Endothelial cell of umbilical vein (primary cell): ENCODE results near the gene PTPRD. TPM values are rescaled to one million over a fixed set of nuclear protein-coding genes. Genes with fewer than 3 reads are reported as not detected.

Experiments
- BruUV-seq: library from RNA; stranded (reverse); fragments of 400-500 nt; replicated peaks from 2 replicates; lab custom pipeline; 2021; lab: Mats Ljungman, UMichigan
- CTCF ChIA-PET: fragments of 300-600, 350-600 bp; sonication (Branson Sonifier 250); formaldehyde crosslinking; loops from one replicate; lab custom pipeline; 2021; ENCODE audit warnings: antibody characterized with exemption, inconsistent platforms; lab: Charles Lee
- POLR2A ChIA-PET: fragments of 300-600, 350-600 bp; sonication (Branson Sonifier 250); formaldehyde crosslinking; loops from one replicate; lab custom pipeline; 2021; ENCODE audit warnings: antibody characterized with exemption, inconsistent platforms; lab: Charles Lee
- DNase-seq: peaks from one replicate; pipeline ENCODE4 v3.0.0-alpha.2; 2011; ENCODE audit warnings: low read depth, low spot score
- FAIRE-seq: peaks from 2 replicates; lab custom pipeline; 2011; peaks lifted over from hg19 to GRCh38; lab: Jason Lieb, UNC
- H2AFZ ChIP-seq: 2 replicates; pipeline ENCODE4 v1.6.0; 2012; ENCODE audit warnings: low read depth, low read length, control low read depth, inconsistent platforms
- H3K27ac ChIP-seq: 2 replicates; pipeline ENCODE4 v1.5.1; 2011; ENCODE audit warnings: low read depth, mild to moderate bottlenecking, control low read depth, low read length, moderate library complexity; ENCODE audit not compliant: insufficient read depth
- H3K27me3 ChIP-seq, 2 experiments: 2 replicates each; pipeline versions ENCODE4 v1.6.0 to v1.6.1; 2011; ENCODE audit warnings: low read length in 2 of 2, mixed read lengths in 1 of 2; ENCODE audit not compliant: control insufficient read depth in 2 of 2, insufficient read depth in 2 of 2
- H3K36me3 ChIP-seq, 2 experiments: 2 replicates in 1 of 2; 3 replicates in 1 of 2; pipeline ENCODE4 v1.5.1; 2011; ENCODE audit warnings: low read length in 2 of 2, mild to moderate bottlenecking in 1 of 2, moderate library complexity in 1 of 2; ENCODE audit not compliant: control insufficient read depth in 2 of 2, insufficient read depth in 2 of 2; ENCODE audit errors: extremely low read depth in 1 of 2
- H3K4me1 ChIP-seq: 3 replicates; pipeline ENCODE4 v1.5.1; 2011; ENCODE audit warnings: mild to moderate bottlenecking, low read length; ENCODE audit not compliant: control insufficient read depth, insufficient read depth; ENCODE audit errors: extremely low read depth
- H3K4me2 ChIP-seq: 2 replicates; pipeline ENCODE4 v1.6.1; 2011; ENCODE audit warnings: low read length, control low read depth, mixed read lengths; ENCODE audit not compliant: insufficient read depth
- H3K4me3 ChIP-seq, 3 experiments: fragments of 200-600 bp in 1 of 3; sonication (generic), shearing (Covaris generic) in 1 of 3; replicated peaks in 1 of 3; 2 replicates each; pipeline ENCODE4 v1.5.1; 2011 to 2016; ENCODE audit warnings: control low read depth in 3 of 3, low read length in 3 of 3, mild to moderate bottlenecking in 2 of 3, inconsistent platforms in 1 of 3, low read depth in 1 of 3, moderate library complexity in 1 of 3; ENCODE audit not compliant: insufficient read depth in 1 of 3
- H3K79me2 ChIP-seq: 2 replicates; pipeline ENCODE4 v1.6.0; 2012; ENCODE audit warnings: low read length, inconsistent platforms; ENCODE audit not compliant: control insufficient read depth, insufficient read depth
- H3K9ac ChIP-seq: replicated peaks from 2 replicates; pipeline ENCODE3; 2011; ENCODE audit warnings: low read length, control low read depth; ENCODE audit not compliant: insufficient read depth; ENCODE audit errors: extremely low read depth
- H3K9me1 ChIP-seq: replicated peaks from 3 replicates; pipeline ENCODE4 v1.6.0; 2011; ENCODE audit warnings: mild to moderate bottlenecking, low read length; ENCODE audit not compliant: control insufficient read depth, insufficient read depth; ENCODE audit errors: extremely low read depth
- H3K9me3 ChIP-seq: replicated peaks from 2 replicates; pipeline ENCODE4 v1.5.1; 2012; ENCODE audit warnings: low read length, inconsistent platforms; ENCODE audit not compliant: control insufficient read depth, insufficient read depth
- H4K20me1 ChIP-seq: replicated peaks from 2 replicates; pipeline ENCODE3; 2011; ENCODE audit warnings: mild to moderate bottlenecking, low read length; ENCODE audit not compliant: control insufficient read depth, insufficient read depth; ENCODE audit errors: extremely low read depth
- CTCF ChIP-seq, 2 donors: IDR thresholded peaks; 1 replicate in 1 of 2; 2 replicates in 1 of 2; pipeline ENCODE4 v1.5.1; 2011; ENCODE audit warnings: low read length in 2 of 2, mild to moderate bottlenecking in 2 of 2, moderate library complexity in 2 of 2, control low read depth in 1 of 2, inconsistent platforms in 1 of 2, low read depth in 1 of 2; ENCODE audit not compliant: insufficient read depth in 1 of 2; ENCODE audit errors: extremely low read depth in 1 of 2
- EZH2 ChIP-seq: IDR thresholded peaks from 2 replicates; pipeline ENCODE4 v1.6.1; 2012; ENCODE audit warnings: borderline replicate concordance, low read depth, mild to moderate bottlenecking, moderate library complexity, low read length, inconsistent platforms; ENCODE audit not compliant: severe bottlenecking
- FOS ChIP-seq: IDR thresholded peaks from 2 replicates; pipeline ENCODE4 v1.6.1; 2011; ENCODE audit warnings: mild to moderate bottlenecking, low read length, moderate library complexity, borderline replicate concordance; ENCODE audit not compliant: insufficient read depth
- GATA2 ChIP-seq: IDR thresholded peaks from 2 replicates; pipeline ENCODE4 v1.7.0; 2011; ENCODE audit warnings: low read depth, mild to moderate bottlenecking, moderate library complexity, mixed read lengths, low read length; ENCODE audit not compliant: insufficient read length, insufficient read depth
- JUN ChIP-seq: IDR thresholded peaks from 2 replicates; pipeline ENCODE4 v1.6.1; 2011; ENCODE audit warnings: borderline replicate concordance, low read depth; ENCODE audit not compliant: insufficient read length, insufficient read depth
- MAX ChIP-seq: IDR thresholded peaks from 2 replicates; pipeline ENCODE4 v1.6.1; 2011; ENCODE audit not compliant: insufficient read depth, insufficient read length
- MYC ChIP-seq: IDR thresholded peaks from one replicate; pipeline ENCODE4 v1.6.1; 2011; ENCODE audit warnings: mild to moderate bottlenecking, low read depth, low read length
- POLR2A ChIP-seq: IDR thresholded peaks from 2 replicates; pipeline ENCODE4 v1.6.1; 2012; ENCODE audit warnings: low read depth, mild to moderate bottlenecking, control low read depth, low read length
- POLR2AphosphoS5 ChIP-seq: IDR thresholded peaks from 2 replicates; pipeline ENCODE4 v1.6.1; 2012; ENCODE audit warnings: low read depth, mild to moderate bottlenecking, control low read depth, low read length, moderate library complexity; ENCODE audit not compliant: insufficient read depth
- dilution Hi-C: fragments of 300-500 bp; cut with MboI; formaldehyde crosslinking; loops from one replicate; pipeline ENCODE4 v1.15.0; 2019; ENCODE audit warnings: low sequenced_read_pairs; ENCODE audit not compliant: extremely low pct_ligation_motif_present
- intact Hi-C: fragments of 100-400 bp; cut with micrococcal nuclease; formaldehyde crosslinking; loops from one replicate; pipeline ENCODE4 v1.10.0; 2022
- polyA plus RNA-seq, 4 experiments: library from polyadenylated mRNA; depleted of rRNA in 3 of 4; stranded (reverse) in 3 of 4; unstranded in 1 of 4; fragments of >200 nt; gene quantifications; 2 replicates each; pipeline versions ENCODE4 v1.2.1 to v1.2.3, GENCODE V29; 2011 to 2012; ENCODE audit warnings: missing spikeins in 1 of 4
- total RNA-seq: library from RNA; stranded (reverse); gene quantifications from 2 replicates; pipeline ENCODE4 v1.2.3, GENCODE V29; 2021

Gene PTPRD
- total and polyA plus RNA-seq, 2 donors (not counting 3 experiments of a cell fraction or from before 2014, with no cell fraction given), result 5.5 to 5.7 TPM

DNA sequence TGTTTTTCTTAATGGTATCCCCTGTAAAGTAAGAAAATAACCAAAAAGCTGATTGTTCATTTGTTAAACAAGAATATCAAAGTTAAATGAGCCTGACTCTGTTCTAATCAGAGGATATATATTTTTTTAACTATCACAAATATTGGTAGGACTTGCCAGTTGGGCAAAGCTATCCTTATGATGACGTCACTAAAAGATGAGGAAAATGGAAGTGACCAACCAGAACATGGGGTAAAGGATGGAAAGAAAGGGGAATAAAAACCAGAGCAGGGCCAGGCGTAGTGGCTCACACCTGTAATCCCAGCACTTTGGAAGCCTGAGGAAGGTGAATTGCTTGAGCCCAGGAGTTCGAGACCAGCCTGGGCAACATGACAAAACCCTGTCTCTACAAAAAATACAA, 2001.6 kb downstream of the PTPRD start:
- Histone ChIP-seq H3K9me3 (no peaks in the 10 kb centered on the region), H3K79me2 (no peaks in the 10 kb centered on the region), H3K27me3 (no peaks in the 10 kb centered on the region), H3K4me2 (no peak overlapping the region), H2AFZ (no peak overlapping the region), H3K36me3 (no peaks in the 10 kb centered on the region), H3K4me1 (no peaks in the 10 kb centered on the region), H3K27ac (no peak overlapping the region), H3K9me1 (no peaks in the 10 kb centered on the region), H3K4me3 (no peak overlapping the region), H4K20me1 (no peaks in the 10 kb centered on the region), H3K9ac (no peak overlapping the region)
- dilution Hi-C loops, result no loop called here
- POLR2A ChIA-PET, result no interaction called here
- intact Hi-C loops, result no loop called here
- no TSS peak for BruUV-seq
- no peak for FAIRE-seq
- DNase-seq, result no peak
- TF ChIP-seq EZH2, result no peak
- no peak for TF ChIP-seq JUN
- TF ChIP-seq POLR2AphosphoS5, result no peak
- no peak for TF ChIP-seq FOS
- no peak for TF ChIP-seq POLR2A
- CTCF ChIA-PET, result no interaction called here

DNA sequence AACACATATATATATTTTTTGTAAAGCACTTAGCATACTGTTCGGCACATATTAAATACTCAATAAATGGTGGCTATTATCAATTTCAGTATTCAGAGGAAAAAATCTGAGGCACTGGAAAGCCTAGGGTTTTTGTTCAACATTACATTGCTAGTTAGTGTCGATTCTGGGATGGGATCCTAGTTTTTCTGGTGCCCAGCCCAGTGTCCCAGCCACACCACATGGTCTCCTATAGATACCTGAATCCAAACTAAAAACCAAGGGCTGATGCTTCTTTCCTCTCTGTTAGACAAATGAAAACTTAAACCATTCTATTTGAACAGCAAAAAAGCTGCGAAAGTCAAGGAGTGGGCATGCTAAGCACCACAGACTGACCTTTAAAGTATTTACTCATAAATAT, 2002.5 kb downstream of the PTPRD start:
- intact Hi-C loops (no loop called here), dilution Hi-C loops (no loop called here)
- no peaks in the 10 kb centered on the region for H3K9me3 ChIP-seq
- H3K9me1 ChIP-seq, result no peaks in the 10 kb centered on the region
- H3K27me3 ChIP-seq, result no peaks in the 10 kb centered on the region
- ChIA-PET CTCF (no interaction called here), POLR2A (no interaction called here)
- BruUV-seq, result no TSS peak
- no peaks in the 10 kb centered on the region for H3K79me2 ChIP-seq
- no peak for DNase-seq
- FAIRE-seq, result no peak
- H3K4me1 ChIP-seq, result no peaks in the 10 kb centered on the region
- TF ChIP-seq FOS (no peak), GATA2 (no peak), MAX (no peak), MYC (no peak), EZH2 (no peak), POLR2AphosphoS5 (no peak), CTCF (IDR thresholded peaks at IDR 0.05; ENCODE audit: extremely low read depth in 1 of 2, insufficient read depth in 1 of 2, low read depth in 1 of 2, low read length in 2 of 2) (no peak), JUN (no peak), POLR2A (no peak)
- no peaks in the 10 kb centered on the region for H3K36me3 ChIP-seq
- no peak overlapping the region for H3K27ac ChIP-seq
- no peak overlapping the region for H3K4me3 ChIP-seq
- no peak overlapping the region for H3K4me2 ChIP-seq
- no peak overlapping the region for H2AFZ ChIP-seq
- no peaks in the 10 kb centered on the region for H4K20me1 ChIP-seq
- no peak overlapping the region for H3K9ac ChIP-seq
